22Rv1 (cell line): ENCODE data around the gene PLB1.

Experiments used
- ZFX ChIP-seq: fragments of 450-650 bp; IDR thresholded peaks from 2 replicates; pipeline ENCODE4 v1.6.1; 2017; ENCODE audit warnings: antibody characterized with exemption, borderline replicate concordance
- TF ChIP-seq, protein P1 (sequence below): fragments of 450-650 bp; IDR thresholded peaks from 2 replicates; pipeline ENCODE4 v1.5.1; 2017; ENCODE audit warnings: mild to moderate bottlenecking

DNA sequence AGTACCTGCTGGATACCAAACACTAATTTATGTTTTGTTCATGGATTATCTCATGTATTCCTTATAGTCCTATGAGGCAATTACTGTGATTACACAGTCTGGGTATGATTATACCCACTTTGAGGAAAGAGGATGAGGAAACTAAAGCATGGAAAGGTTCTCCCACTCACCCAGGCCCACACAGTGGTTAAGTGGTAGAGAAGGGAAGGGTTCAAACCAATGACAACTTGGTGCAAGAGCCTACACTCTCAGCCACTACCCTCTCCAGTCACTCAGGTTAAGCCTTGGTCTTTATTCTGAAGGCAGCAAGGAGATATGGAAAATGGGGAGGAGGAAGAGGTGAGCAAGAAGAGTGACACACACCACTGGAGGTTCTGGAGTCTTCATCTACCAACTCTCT, 191.3 kb downstream of the PLB1 start:
- TF ChIP-seq, protein P1, sequence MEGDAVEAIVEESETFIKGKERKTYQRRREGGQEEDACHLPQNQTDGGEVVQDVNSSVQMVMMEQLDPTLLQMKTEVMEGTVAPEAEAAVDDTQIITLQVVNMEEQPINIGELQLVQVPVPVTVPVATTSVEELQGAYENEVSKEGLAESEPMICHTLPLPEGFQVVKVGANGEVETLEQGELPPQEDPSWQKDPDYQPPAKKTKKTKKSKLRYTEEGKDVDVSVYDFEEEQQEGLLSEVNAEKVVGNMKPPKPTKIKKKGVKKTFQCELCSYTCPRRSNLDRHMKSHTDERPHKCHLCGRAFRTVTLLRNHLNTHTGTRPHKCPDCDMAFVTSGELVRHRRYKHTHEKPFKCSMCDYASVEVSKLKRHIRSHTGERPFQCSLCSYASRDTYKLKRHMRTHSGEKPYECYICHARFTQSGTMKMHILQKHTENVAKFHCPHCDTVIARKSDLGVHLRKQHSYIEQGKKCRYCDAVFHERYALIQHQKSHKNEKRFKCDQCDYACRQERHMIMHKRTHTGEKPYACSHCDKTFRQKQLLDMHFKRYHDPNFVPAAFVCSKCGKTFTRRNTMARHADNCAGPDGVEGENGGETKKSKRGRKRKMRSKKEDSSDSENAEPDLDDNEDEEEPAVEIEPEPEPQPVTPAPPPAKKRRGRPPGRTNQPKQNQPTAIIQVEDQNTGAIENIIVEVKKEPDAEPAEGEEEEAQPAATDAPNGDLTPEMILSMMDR = no peak
- TF ChIP-seq ZFX = no peak
